Activated naive CD4-positive, alpha-beta T cell treated with anti-CD3 and anti-CD28 coated beads for 36 hours (primary cell): ENCODE data around the gene ZNF205. TPM values are rescaled to one million over a fixed set of nuclear protein-coding genes. Genes with fewer than 3 reads are reported as not detected.

Source experiments
- total RNA-seq, 2 experiments: library from RNA; stranded (reverse); gene quantifications; one replicate each; pipeline ENCODE4 v1.2.3, GENCODE V29; 2021

ZNF205 gene
- total RNA-seq, 2 experiments from 2014 or later = 0.25 TPM; not detected in 1

Other genes with a start within 250 kb of the ZNF205 start
- gene FLYWCH2, start 229.4 kb upstream of the ZNF205 start, total RNA-seq = 10 to 100 TPM; 12.7 to 15.2 TPM
- gene FLYWCH1, start 200.7 kb upstream of the ZNF205 start, total RNA-seq = 10 to 100 TPM; 33.5 to 35.4 TPM
- not detected for gene KREMEN2, start 148.3 kb upstream of the ZNF205 start, total RNA-seq
- 10 to 100 TPM; 25.8 to 28.2 TPM for gene PAQR4, start 143.2 kb upstream of the ZNF205 start, total RNA-seq
- 100 to 1,000 TPM; 128 to 136 TPM for gene PKMYT1, start 132.1 kb upstream of the ZNF205 start, total RNA-seq
- not detected for gene CLDN9, start 99.7 kb upstream of the ZNF205 start, total RNA-seq
- gene CLDN6, start 94.4 kb upstream of the ZNF205 start, total RNA-seq = not detected
- under 1 TPM; 0.88 to 0.96 TPM for gene TNFRSF12A, start 92.2 kb upstream of the ZNF205 start, total RNA-seq
- gene HCFC1R1, start 88.6 kb upstream of the ZNF205 start, total RNA-seq = 10 to 100 TPM; 22.6 to 26.8 TPM
- gene THOC6, start 88.6 kb upstream of the ZNF205 start, total RNA-seq = 10 to 100 TPM; 40.6 to 41.0 TPM
- not detected for gene BICDL2, start 75.6 kb upstream of the ZNF205 start, total RNA-seq
- under 1 TPM; 0.29 to 0.37 TPM for gene MMP25, start 66.0 kb upstream of the ZNF205 start, total RNA-seq
- gene IL32, start 46.9 kb upstream of the ZNF205 start, total RNA-seq = 100 to 1,000 TPM; 964 to 991 TPM
- gene ZSCAN10, start 13.3 kb upstream of the ZNF205 start, total RNA-seq = under 1 TPM in 1 of 2 experiments, not detected in 1; 0.26 TPM
- 1 to 10 TPM; 6.1 to 6.5 TPM for gene ZNF213, start 22.4 kb downstream of the ZNF205 start, total RNA-seq
- gene OR1F1, start 75.6 kb downstream of the ZNF205 start, total RNA-seq = not detected
- gene ZNF200, start 122.6 kb downstream of the ZNF205 start, total RNA-seq = 10 to 100 TPM in 1 of 2 experiments, 1 to 10 TPM in 1; 9.7 to 10.1 TPM
- under 1 TPM; 0.07 TPM for gene MEFV, start 144.0 kb downstream of the ZNF205 start, total RNA-seq
- gene ZNF263, start 170.9 kb downstream of the ZNF205 start, total RNA-seq = 10 to 100 TPM in 1 of 2 experiments, 1 to 10 TPM in 1; 9.1 to 12.2 TPM
- 1 to 10 TPM; 3.8 to 4.1 TPM for gene TIGD7, start 192.8 kb downstream of the ZNF205 start, total RNA-seq
- gene ZNF75A, start 192.9 kb downstream of the ZNF205 start, total RNA-seq = 10 to 100 TPM; 10.5 to 12.4 TPM
- not detected for gene OR2C1, start 243.3 kb downstream of the ZNF205 start, total RNA-seq